K562 (cell line): Measurements from ENCODE around the gene EPHB1. TPM values are rescaled to one million over a fixed set of nuclear protein-coding genes. Genes with fewer than 3 reads are reported as not detected.

Source experiments
- ATAC-seq: fragments of 200-7000 bp; cut with Tn5 transposase; 3 replicates; pipeline ENCODE4 v1.9.1; 2020; ENCODE audit warnings: moderate library complexity
- BruUV-seq: library from RNA; stranded (reverse); fragments of 400-500 nt; replicated peaks from 2 replicates; lab custom pipeline; 2021; lab: Mats Ljungman, UMichigan
- CTCF ChIA-PET: fragments of 300-600 bp; formaldehyde crosslinking; extraction: SDS; loops from one replicate; lab custom pipeline; 2021; ENCODE audit warnings: low intra/inter-chr PET ratio; lab: Yijun Ruan, JAX
- POLR2A ChIA-PET: fragments of 300-600, 350-650 bp; sonication (Branson Sonifier 250); formaldehyde crosslinking; extraction: SDS; loops from one replicate; lab custom pipeline; 2021; ENCODE audit warnings: antibody characterized with exemption, inconsistent platforms; lab: Yijun Ruan, JAX
- DNase-seq, 4 experiments: peaks; one replicate each; pipeline versions ENCODE4 v3.0.0 to v3.0.0-alpha.2; 2011 to 2018; ENCODE audit warnings: low spot score in 3 of 4, mixed read lengths in 3 of 4; ENCODE audit errors: extremely low read depth in 1 of 4
- FAIRE-seq: peaks from 2 replicates; lab custom pipeline; 2011; peaks lifted over from hg19 to GRCh38; lab: Jason Lieb, UNC
- H2AFZ ChIP-seq: 2 replicates; pipeline ENCODE4 v1.6.0; 2011; ENCODE audit warnings: low read depth, low read length, control low read depth, inconsistent platforms
- H3K27ac ChIP-seq: fragments of 200-600 bp; 3 replicates; pipeline ENCODE4 v1.8.0; 2011; ENCODE audit warnings: low read depth, mild to moderate bottlenecking, control low read depth, inconsistent platforms, low read length, moderate library complexity, mixed read lengths; ENCODE audit errors: extremely low read depth
- H3K27me3 ChIP-seq, 2 experiments: fragments of 300-600 bp in 1 of 2; 2 replicates in 1 of 2; 3 replicates in 1 of 2; pipeline versions ENCODE4 v1.6.0 to v1.8.0; 2011; ENCODE audit warnings: inconsistent platforms in 2 of 2, low read length in 2 of 2, mild to moderate bottlenecking in 1 of 2, mixed read lengths in 1 of 2, moderate library complexity in 1 of 2; ENCODE audit not compliant: control insufficient read depth in 2 of 2, insufficient read depth in 2 of 2
- H3K36me3 ChIP-seq: fragments of 300-600 bp; 3 replicates; pipeline ENCODE4 v1.8.0; 2011; ENCODE audit warnings: mild to moderate bottlenecking, low read length, inconsistent platforms; ENCODE audit not compliant: control insufficient read depth, insufficient read depth
- H3K4me1 ChIP-seq, 2 experiments: fragments of 200-600 bp in 1 of 2; replicated peaks in 1 of 2; 2 replicates in 1 of 2; 3 replicates in 1 of 2; pipeline versions ENCODE4 v1.5.1 to v1.8.0; 2011; ENCODE audit warnings: inconsistent platforms in 2 of 2, low read length in 2 of 2, mild to moderate bottlenecking in 1 of 2, mixed read lengths in 1 of 2, moderate library complexity in 1 of 2; ENCODE audit not compliant: control insufficient read depth in 2 of 2, insufficient read depth in 2 of 2
- H3K4me2 ChIP-seq: 2 replicates; pipeline ENCODE4 v1.6.1; 2011; ENCODE audit warnings: low read length, control low read depth, inconsistent platforms, mixed read lengths; ENCODE audit not compliant: insufficient read depth
- H3K4me3 ChIP-seq: fragments of 200-600 bp; sonication (generic), shearing (Covaris generic); 2 replicates; pipeline ENCODE4 v1.5.1; 2016; ENCODE audit warnings: control low read depth, inconsistent platforms
- H3K79me2 ChIP-seq: fragments of 200-600 bp; 3 replicates; pipeline ENCODE4 v1.8.0; 2011; ENCODE audit warnings: low read length, inconsistent platforms; ENCODE audit not compliant: control insufficient read depth, insufficient read depth
- H3K9ac ChIP-seq, 2 experiments: 2 replicates each; pipeline versions ENCODE4 v1.6.0 to v1.6.1; 2011; ENCODE audit warnings: low read depth in 2 of 2, low read length in 2 of 2, control low read depth in 1 of 2, inconsistent platforms in 1 of 2, mild to moderate bottlenecking in 1 of 2, mixed read lengths in 1 of 2; ENCODE audit not compliant: insufficient read depth in 1 of 2
- H3K9me1 ChIP-seq: one replicate; pipeline ENCODE4 v1.6.0; 2011; ENCODE audit warnings: inconsistent platforms, mild to moderate bottlenecking, low read length, moderate library complexity; ENCODE audit not compliant: control insufficient read depth, insufficient read depth
- H3K9me3 ChIP-seq: replicated peaks from 2 replicates; pipeline ENCODE4 v1.5.1; 2011; ENCODE audit warnings: low read depth, low read length, inconsistent platforms; ENCODE audit not compliant: control insufficient read depth, insufficient read depth
- H4K20me1 ChIP-seq: replicated peaks from 2 replicates; pipeline ENCODE4 v1.6.1; 2011; ENCODE audit warnings: low read length, inconsistent platforms, mixed read lengths; ENCODE audit not compliant: control insufficient read depth, insufficient read depth
- ARID1B ChIP-seq: fragments of 450-650 bp; IDR thresholded peaks from 2 replicates; pipeline ENCODE4 v1.6.1; 2016; ENCODE audit warnings: antibody characterized with exemption, mild to moderate bottlenecking, inconsistent platforms
- BCOR ChIP-seq: fragments of 450-650 bp; IDR thresholded peaks from 2 replicates; pipeline ENCODE4 v1.6.1; 2016
- HDAC1 ChIP-seq, 2 experiments: fragments of 450-650 bp; IDR thresholded peaks; 2 replicates each; pipeline ENCODE4 v1.6.1; 2016 to 2017; ENCODE audit warnings: inconsistent platforms in 1 of 2, mild to moderate bottlenecking in 1 of 2, moderate library complexity in 1 of 2
- IFI16 ChIP-seq: fragments of 250-450 bp; sonication (Bioruptor Pico); IDR thresholded peaks from 2 replicates; pipeline ENCODE4 v2.1.2; 2022; ENCODE audit warnings: mild to moderate bottlenecking, inconsistent platforms
- NBN ChIP-seq: fragments of 450-650 bp; IDR thresholded peaks from 2 replicates; pipeline ENCODE4 v1.6.1; 2016; ENCODE audit warnings: low read depth, mild to moderate bottlenecking
- PKNOX1 ChIP-seq: fragments of 450-650 bp; IDR thresholded peaks from 2 replicates; pipeline ENCODE4 v1.6.1; 2016
- SMARCA5 ChIP-seq: fragments of 450-650 bp; IDR thresholded peaks from 2 replicates; pipeline ENCODE4 v1.6.1; 2016
- ZNF134 ChIP-seq: fragments of 250-450 bp; sonication (Bioruptor Pico); conservative IDR thresholded peaks from 2 replicates; pipeline ENCODE4 v1.4.0; 2020
- ZNF140 ChIP-seq: fragments of 250-450 bp; sonication (Bioruptor Pico); IDR thresholded peaks from 2 replicates; pipeline ENCODE4 v1.8.0; 2021; ENCODE audit warnings: moderate library complexity, mild to moderate bottlenecking, inconsistent platforms
- ZNF274 ChIP-seq: IDR thresholded peaks from 2 replicates; pipeline ENCODE4 v1.6.1; 2011; ENCODE audit warnings: low read depth, mild to moderate bottlenecking, low read length, moderate library complexity, borderline replicate concordance
- ZNF695 ChIP-seq: fragments of 450-650 bp; formaldehyde crosslinking; IDR thresholded peaks from 2 replicates; pipeline ENCODE4 v1.4.0; 2020; ENCODE audit warnings: mild to moderate bottlenecking, moderate library complexity
- WGBS: fragments of 100-300 bp; shearing (Covaris generic); methylation state at CpG from one replicate; pipeline ENCODE4 v1.1.6; 2016; ENCODE audit warnings: low coverage, mixed read lengths; ENCODE audit not compliant: insufficient coverage; ENCODE audit errors: missing lambda C conversion rate; 5-methylcytosine and 5-hydroxymethylcytosine counted together
- in situ Hi-C: fragments of 300-500 bp; cut with MboI; formaldehyde crosslinking; loops from 4 replicates; pipeline ENCODE4 v1.15.0; 2018; ENCODE audit warnings: inconsistent platforms, mixed read lengths
- intact Hi-C: fragments of 100-400 bp; cut with micrococcal nuclease; formaldehyde crosslinking; loops from 2 replicates; pipeline ENCODE4 v1.14.2; 2022
- polyA plus RNA-seq, 8 experiments: library from polyadenylated mRNA; depleted of rRNA in 4 of 8; stranded (reverse) in 5 of 8; unstranded in 3 of 8; fragments of >200 nt; fragmentation: Nextera tagmentation in 2 of 8; fragmentation: Illumina TruSeq in 1 of 8; extraction: Ambion mirVana in 2 of 8; extraction: Trizol in 1 of 8; gene quantifications; 2 replicates each; pipeline versions ENCODE4 v1.2.1 to v1.2.3, GENCODE V29; 2011 to 2014; ENCODE audit warnings: inconsistent platforms in 1 of 8, missing spikeins in 1 of 8
- total RNA-seq, 7 experiments: library from RNA; depleted of rRNA in 6 of 7; stranded (reverse); fragments of >200 nt in 6 of 7; fragmentation: Illumina TruSeq in 2 of 7; extraction: Trizol in 2 of 7; gene quantifications; 2 replicates each; pipeline versions ENCODE4 v1.2.1 to v1.2.3, GENCODE V29; 2011 to 2021; ENCODE audit warnings: low replicate concordance in 1 of 7

EPHB1 gene
- total and polyA plus RNA-seq, 9 of the 15 experiments (the other 6 are each of a cell fraction or from before 2014, with no cell fraction given) = 0.29 TPM; not detected in 8

- ATAC-seq = no peak
- no peaks in the 10 kb centered on the region for H3K27me3 ChIP-seq
- WGBS = 9% methylated on average over 1 of the region's 1 CpG
- H3K4me1 ChIP-seq = no peaks in the 10 kb centered on the region; a peak in 1 of 5 replicates
- H2AFZ ChIP-seq = no peak overlapping the region
- H3K9ac ChIP-seq = no peak overlapping the region
- no peak for FAIRE-seq
- H3K9me1 ChIP-seq = no peaks in the 10 kb centered on the region
- H3K4me3 ChIP-seq = no peak overlapping the region
- no peaks in the 10 kb centered on the region for H3K79me2 ChIP-seq
- H3K36me3 ChIP-seq = no peaks in the 10 kb centered on the region
- TF ChIP-seq ZNF274 = no peak
- no peak for TF ChIP-seq BCOR
- no peak for TF ChIP-seq ZNF695 (CRISPR knock-in tag)
- TF ChIP-seq ZNF134 (CRISPR knock-in tag) = peak; percentile 81
- TF ChIP-seq ZNF140 (CRISPR knock-in tag) = no peak
- no peak for TF ChIP-seq NBN
- TF ChIP-seq HDAC1 (IDR thresholded peaks at IDR 0.05) = no peak
- TF ChIP-seq, all 486 proteins: peak for 1
- Histone ChIP-seq H3K4me2 (no peak overlapping the region), H3K9me3 (no peaks in the 10 kb centered on the region), H3K27ac (no peak overlapping the region), H4K20me1 (no peaks in the 10 kb centered on the region)
- in situ Hi-C loops = no loop called here
- BruUV-seq = no TSS peak
- no peak for DNase-seq
- POLR2A ChIA-PET = no interaction called here
- intact Hi-C loops = no loop called here
- CTCF ChIA-PET = no interaction called here
Measured at GRCh38 chr3:134820994-134821393, 25.9 kb downstream of the EPHB1 start.

- H3K4me3 ChIP-seq = no peak overlapping the region
- no peak for ATAC-seq
- BruUV-seq = no TSS peak
- no peak overlapping the region for H3K27ac ChIP-seq
- H3K79me2 ChIP-seq = no peaks in the 10 kb centered on the region
- no peaks in the 10 kb centered on the region for H3K9me1 ChIP-seq
- H3K4me1 ChIP-seq = no peaks in the 10 kb centered on the region; a peak in 1 of 5 replicates
- no peak overlapping the region for H3K4me2 ChIP-seq
- H4K20me1 ChIP-seq = no peaks in the 10 kb centered on the region
- DNase-seq = no peak
- no peak overlapping the region for H3K9ac ChIP-seq
- ChIA-PET POLR2A (interaction anchor here (0.7 kb wide), 1 partner anchor 31 kb away, joined by 3 read pairs; no protein-coding TSS in a partner anchor), CTCF (no interaction called here)
- TF ChIP-seq ARID1B (no peak), PKNOX1 (no peak), IFI16 (CRISPR knock-in tag) (no peak), SMARCA5 (no peak)
- H3K9me3 ChIP-seq = no peaks in the 10 kb centered on the region
- 0% methylated on average over 4 of the region's 4 CpGs for WGBS
- FAIRE-seq = no peak
- H2AFZ ChIP-seq = no peak overlapping the region
- no peaks in the 10 kb centered on the region for H3K36me3 ChIP-seq
- in situ Hi-C loops = no loop called here
- intact Hi-C loops = no loop called here
- H3K27me3 ChIP-seq = no peaks in the 10 kb centered on the region
Measured at GRCh38 chr3:134822090-134822489, 27.0 kb downstream of the EPHB1 start.
